ENCODE measurements around the gene HERC3. TPM values are rescaled to one million over a fixed set of nuclear protein-coding genes. Genes with fewer than 3 reads are reported as not detected.

HERC3 gene
- polyA plus RNA-seq, 4 donors: 12.5 to 16.3 (median 15.8) TPM

Other genes starting within 250 kb of the HERC3 start
- gene HERC6, start 213.6 kb upstream of the HERC3 start, polyA plus RNA-seq (ENCODE audit: insufficient read length in 4 of 4): 1 to 10 TPM; 6.2 to 9.6 (median 9.6) TPM
- 1 to 10 TPM; 4.0 to 7.8 (median 5.0) TPM for gene HERC5, start 135.4 kb upstream of the HERC3 start, polyA plus RNA-seq (ENCODE audit: insufficient read length in 4 of 4)
- gene PYURF, start 68.7 kb upstream of the HERC3 start, polyA plus RNA-seq (ENCODE audit: insufficient read length in 4 of 4): 100 to 1,000 TPM; 102 to 132 (median 119) TPM
- gene NAP1L5, start 105.3 kb downstream of the HERC3 start, polyA plus RNA-seq (ENCODE audit: insufficient read length in 4 of 4): 10 to 100 TPM; 11.1 to 17.4 (median 15.3) TPM

Data from left renal cortex interstitium (tissue), 4 donors.